PC-3 (cell line): ENCODE data around the gene C14orf93. TPM values are rescaled to one million over a fixed set of nuclear protein-coding genes. Genes with fewer than 3 reads are reported as not detected.

Experiments
- ATAC-seq: fragments of 200-7000 bp; cut with Tn5 transposase; 2 replicates; pipeline ENCODE4 v1.9.1; 2020; ENCODE audit warnings: mild to moderate bottlenecking, moderate library complexity
- BruUV-seq: library from RNA; stranded (reverse); fragments of 400-500 nt; replicated peaks from 2 replicates; lab custom pipeline; 2021; lab: Mats Ljungman, UMichigan
- CTCF ChIA-PET: fragments of 300-600 bp; sonication (Branson Sonifier 250); formaldehyde crosslinking; loops from one replicate; lab custom pipeline; 2022; ENCODE audit warnings: antibody characterized with exemption; lab: Charles Lee
- POLR2A ChIA-PET: fragments of 300-600 bp; sonication (Branson Sonifier 250); formaldehyde crosslinking; loops from one replicate; lab custom pipeline; 2022; ENCODE audit warnings: antibody characterized with exemption; ENCODE audit not compliant: unreplicated experiment; lab: Charles Lee
- DNase-seq: peaks from one replicate; pipeline ENCODE4 v3.0.0-alpha.2; 2015
- H2AFZ ChIP-seq: fragments of 300-600 bp; sonication (generic); 2 replicates; pipeline ENCODE4 v1.6.0; 2016; ENCODE audit warnings: antibody characterized with exemption, low read length
- H3F3A ChIP-seq: fragments of 300-600 bp; sonication (generic); one replicate; pipeline ENCODE4 v1.6.0; 2017; ENCODE audit warnings: antibody characterized with exemption, low read length, control low read depth, mild to moderate bottlenecking; ENCODE audit not compliant: unreplicated experiment
- H3K27ac ChIP-seq: fragments of 300-600 bp; sonication (generic); 2 replicates; pipeline ENCODE4 v1.5.1; 2016; ENCODE audit warnings: mild to moderate bottlenecking, low read length
- H3K27me3 ChIP-seq: fragments of 300-600 bp; sonication (generic); 2 replicates; pipeline ENCODE4 v1.6.1; 2016; ENCODE audit warnings: low read length, mixed read lengths
- H3K36me3 ChIP-seq: fragments of 300-600 bp; sonication (generic); 2 replicates; pipeline ENCODE4 v1.6.1; 2016; ENCODE audit warnings: low read depth, mixed run types, low read length, mixed read lengths
- H3K4me1 ChIP-seq: fragments of 300-600 bp; sonication (generic); 2 replicates; pipeline ENCODE4 v1.5.1; 2016; ENCODE audit warnings: low read length; ENCODE audit not compliant: insufficient read depth
- H3K4me2 ChIP-seq: fragments of 300-600 bp; sonication (generic); 2 replicates; pipeline ENCODE4 v1.6.0; 2016; ENCODE audit warnings: low read length
- H3K4me3 ChIP-seq: fragments of 300-600 bp; sonication (generic); 2 replicates; pipeline ENCODE4 v1.5.1; 2016; ENCODE audit warnings: mild to moderate bottlenecking, low read length, mixed read lengths
- H3K79me2 ChIP-seq: fragments of 300-600 bp; sonication (generic); 2 replicates; pipeline ENCODE4 v1.6.1; 2017; ENCODE audit warnings: low read length, mixed read lengths
- H3K9ac ChIP-seq: fragments of 300-600 bp; sonication (generic); 2 replicates; pipeline ENCODE4 v1.6.0; 2016; ENCODE audit warnings: mild to moderate bottlenecking, low read length
- H3K9me2 ChIP-seq: fragments of 300-600 bp; sonication (generic); replicated peaks from 2 replicates; pipeline ENCODE4 v1.6.1; 2016; ENCODE audit warnings: mixed run types, low read length, mixed read lengths
- H3K9me3 ChIP-seq: fragments of 300-600 bp; sonication (generic); 2 replicates; pipeline ENCODE4 v1.6.1; 2016; ENCODE audit warnings: low read length, mixed read lengths
- H4K20me1 ChIP-seq: fragments of 300-600 bp; sonication (generic); 2 replicates; pipeline ENCODE4 v1.6.1; 2016; ENCODE audit warnings: low read length, mixed read lengths
- EZH2 ChIP-seq: fragments of 300-600 bp; sonication (generic); IDR thresholded peaks from one replicate; pipeline ENCODE4 v1.6.1; 2017; ENCODE audit warnings: antibody characterized with exemption, mild to moderate bottlenecking, low read length; ENCODE audit not compliant: unreplicated experiment
- EZH2phosphoT487 ChIP-seq: fragments of 300-600 bp; sonication (generic); IDR thresholded peaks from 2 replicates; pipeline ENCODE4 v1.6.1; 2018; ENCODE audit warnings: mild to moderate bottlenecking, antibody characterized with exemption, low read length, borderline replicate concordance
- intact Hi-C: fragments of 100-400 bp; cut with micrococcal nuclease; formaldehyde crosslinking; loops from 2 replicates; pipeline ENCODE4 v1.9.0; 2023
- total RNA-seq: library from RNA; depleted of rRNA; stranded (reverse); fragments of >200 nt; gene quantifications from 2 replicates; pipeline ENCODE4 v1.2.3, GENCODE V29; 2014
- TF ChIP-seq, protein P1 (sequence below): fragments of 300-600 bp; sonication (generic); conservative IDR thresholded peaks from 2 replicates; pipeline ENCODE4 v1.5.1; 2017; ENCODE audit warnings: antibody characterized with exemption, low read depth, mild to moderate bottlenecking, low read length

Gene C14orf93
- total RNA-seq, 1 experiment from 2014 or later, result 5.8 TPM

DNA sequence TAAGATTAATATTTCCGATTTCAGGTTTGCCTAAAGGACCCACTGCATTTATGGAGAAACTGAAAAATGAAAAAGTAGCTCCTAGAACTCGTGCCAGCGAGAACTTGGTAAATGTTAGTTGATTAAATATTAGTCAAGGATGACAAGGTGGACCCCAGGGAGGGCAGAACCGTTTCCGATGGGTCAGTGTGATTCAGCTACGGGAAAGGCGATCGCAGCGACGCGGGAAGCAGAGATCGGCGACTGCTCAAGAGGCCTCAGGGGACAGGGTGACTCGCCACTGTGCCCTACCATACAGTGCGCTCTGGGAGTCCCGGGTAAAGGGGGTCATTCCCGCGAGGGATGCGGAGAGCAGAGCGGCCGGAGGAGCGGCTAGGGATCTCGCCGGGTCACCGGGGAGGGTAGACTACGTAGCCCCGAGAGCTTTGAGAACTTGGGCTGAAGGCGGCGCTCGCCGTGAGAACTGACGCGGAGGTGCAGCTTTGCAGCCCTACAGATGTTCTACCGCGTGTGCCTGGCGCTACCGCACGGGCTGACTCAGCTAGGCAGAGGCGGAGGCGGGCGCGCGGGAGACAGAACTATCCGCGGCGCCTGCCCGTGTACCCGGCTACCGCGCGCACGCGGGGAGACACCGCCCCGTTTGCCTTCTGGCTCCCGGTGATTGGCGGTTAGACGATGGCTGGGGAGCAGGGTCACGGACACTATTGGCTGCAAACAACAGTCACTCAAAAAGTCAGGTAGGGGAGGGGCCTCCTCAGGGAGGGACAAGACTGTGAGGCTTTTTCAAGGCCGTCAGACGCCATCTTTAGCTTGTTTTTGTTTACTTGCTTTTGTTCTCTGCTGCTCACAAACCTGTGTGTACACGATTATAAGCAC lies 3.2 kb downstream of the C14orf93 start:
- TSS peak; percentile 1 for BruUV-seq
- Histone ChIP-seq H3K36me3 (no peaks in the 10 kb centered on the region), H4K20me1 (no peaks in the 10 kb centered on the region), H3K9me2 (no peaks in the 10 kb centered on the region), H3K4me1 (peaks cover 40% of the 10 kb centered on the region), H3K4me2 (peak overlapping the region; percentile 89), H3K79me2 (peaks cover 4% of the 10 kb centered on the region; the same call in 1 of the 2 replicates), H3K4me3 (peak overlapping the region; percentile 73), H3K9me3 (no peaks in the 10 kb centered on the region), H3K27ac (peak overlapping the region; percentile 90), H3K27me3 (no peaks in the 10 kb centered on the region), H3K9ac (peak overlapping the region; percentile 86), H3F3A (peaks cover 7% of the 10 kb centered on the region), H2AFZ (peak overlapping the region; percentile 89)
- intact Hi-C loops, result no loop called here
- peak; percentile 98 for DNase-seq
- TF ChIP-seq, protein P1, sequence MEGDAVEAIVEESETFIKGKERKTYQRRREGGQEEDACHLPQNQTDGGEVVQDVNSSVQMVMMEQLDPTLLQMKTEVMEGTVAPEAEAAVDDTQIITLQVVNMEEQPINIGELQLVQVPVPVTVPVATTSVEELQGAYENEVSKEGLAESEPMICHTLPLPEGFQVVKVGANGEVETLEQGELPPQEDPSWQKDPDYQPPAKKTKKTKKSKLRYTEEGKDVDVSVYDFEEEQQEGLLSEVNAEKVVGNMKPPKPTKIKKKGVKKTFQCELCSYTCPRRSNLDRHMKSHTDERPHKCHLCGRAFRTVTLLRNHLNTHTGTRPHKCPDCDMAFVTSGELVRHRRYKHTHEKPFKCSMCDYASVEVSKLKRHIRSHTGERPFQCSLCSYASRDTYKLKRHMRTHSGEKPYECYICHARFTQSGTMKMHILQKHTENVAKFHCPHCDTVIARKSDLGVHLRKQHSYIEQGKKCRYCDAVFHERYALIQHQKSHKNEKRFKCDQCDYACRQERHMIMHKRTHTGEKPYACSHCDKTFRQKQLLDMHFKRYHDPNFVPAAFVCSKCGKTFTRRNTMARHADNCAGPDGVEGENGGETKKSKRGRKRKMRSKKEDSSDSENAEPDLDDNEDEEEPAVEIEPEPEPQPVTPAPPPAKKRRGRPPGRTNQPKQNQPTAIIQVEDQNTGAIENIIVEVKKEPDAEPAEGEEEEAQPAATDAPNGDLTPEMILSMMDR, result peak; percentile 36; the same call in 1 of the 2 replicates
- no peak for TF ChIP-seq EZH2phosphoT487
- ChIA-PET CTCF (interaction anchor here (0.6 to 1.7 kb wide), 5 partner anchors 12 to 62 kb away, joined by 3 to 16 read pairs (median 6); no protein-coding TSS in a partner anchor), POLR2A (interaction anchor here (0.5 to 1.3 kb wide), 7 partner anchors 12 to 476 kb away, joined by 3 to 12 read pairs (median 5); partner anchors contain the start of genes ACIN1, AJUBA and C14orf119)
- peak; percentile 92 for ATAC-seq

DNA sequence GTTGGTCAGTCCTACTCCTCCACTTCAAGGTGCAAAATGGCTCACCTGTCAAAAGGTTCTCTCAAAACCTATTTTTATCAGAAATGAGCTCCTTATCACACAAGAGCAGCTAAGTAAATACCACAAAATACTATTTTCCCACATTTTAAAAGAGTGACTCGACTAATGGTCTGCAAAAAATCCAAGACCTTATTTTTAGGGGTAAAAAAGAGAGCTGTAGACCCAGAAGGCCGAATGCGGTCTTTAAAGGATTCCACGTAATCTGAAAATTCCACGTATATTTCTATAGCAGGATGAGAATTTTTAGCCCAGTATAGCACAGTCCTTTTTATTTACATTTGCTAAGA lies 3.8 kb downstream of the C14orf93 start:
- Histone ChIP-seq H4K20me1 (no peaks in the 10 kb centered on the region), H3K27me3 (no peaks in the 10 kb centered on the region), H3K36me3 (no peaks in the 10 kb centered on the region), H3K4me2 (peak overlapping the region; percentile 89), H3K27ac (peak overlapping the region; percentile 90), H3K9me3 (no peaks in the 10 kb centered on the region), H3K79me2 (peaks cover 4% of the 10 kb centered on the region; the same call in 1 of the 2 replicates), H3K9ac (peak overlapping the region; percentile 86), H2AFZ (peak overlapping the region; percentile 89), H3F3A (peaks cover 7% of the 10 kb centered on the region), H3K9me2 (no peaks in the 10 kb centered on the region), H3K4me1 (peaks cover 40% of the 10 kb centered on the region), H3K4me3 (peak overlapping the region; percentile 73)
- no TSS peak for BruUV-seq
- ChIA-PET CTCF (interaction anchor here (0.6 to 1.7 kb wide), 5 partner anchors 12 to 551 kb away, joined by 3 to 16 read pairs (median 6); no protein-coding TSS in a partner anchor), POLR2A (interaction anchor here (0.5 to 1.3 kb wide), 6 partner anchors 11 to 475 kb away, joined by 3 to 8 read pairs (median 4); partner anchors contain the start of genes ACIN1, AJUBA and C14orf119)
- DNase-seq (no peak), ATAC-seq (peak; percentile 3)
- TF ChIP-seq, protein P1, result no peak
- TF ChIP-seq EZH2phosphoT487 (no peak), EZH2 (no peak)
- intact Hi-C loops, result no loop called here
